ENCODE data around the gene ACTN4.

ACTN4 gene

DNA sequence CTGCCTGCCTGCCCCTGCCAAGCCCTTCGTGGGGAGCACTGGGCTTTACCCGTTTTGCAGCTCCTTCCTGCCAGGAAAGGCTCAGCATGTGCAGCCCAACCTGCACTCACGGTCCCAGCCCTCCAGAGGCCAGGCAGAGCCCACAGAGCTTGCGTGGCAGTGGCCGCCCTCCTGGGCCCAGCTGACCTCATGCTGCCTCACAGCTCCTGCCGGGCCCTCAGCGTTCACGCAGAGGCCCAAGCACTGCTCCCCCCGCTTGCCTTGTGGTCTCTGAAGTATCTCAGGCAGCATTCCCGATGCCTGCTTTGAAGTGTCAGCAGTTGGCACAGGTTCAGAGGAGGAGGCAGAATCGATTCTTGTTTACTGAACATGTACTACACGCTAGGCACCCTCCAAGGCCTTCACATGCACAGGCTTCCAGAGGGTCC lies 64.3 kb downstream of the ACTN4 start:
- TF ChIP-seq, protein P1, sequence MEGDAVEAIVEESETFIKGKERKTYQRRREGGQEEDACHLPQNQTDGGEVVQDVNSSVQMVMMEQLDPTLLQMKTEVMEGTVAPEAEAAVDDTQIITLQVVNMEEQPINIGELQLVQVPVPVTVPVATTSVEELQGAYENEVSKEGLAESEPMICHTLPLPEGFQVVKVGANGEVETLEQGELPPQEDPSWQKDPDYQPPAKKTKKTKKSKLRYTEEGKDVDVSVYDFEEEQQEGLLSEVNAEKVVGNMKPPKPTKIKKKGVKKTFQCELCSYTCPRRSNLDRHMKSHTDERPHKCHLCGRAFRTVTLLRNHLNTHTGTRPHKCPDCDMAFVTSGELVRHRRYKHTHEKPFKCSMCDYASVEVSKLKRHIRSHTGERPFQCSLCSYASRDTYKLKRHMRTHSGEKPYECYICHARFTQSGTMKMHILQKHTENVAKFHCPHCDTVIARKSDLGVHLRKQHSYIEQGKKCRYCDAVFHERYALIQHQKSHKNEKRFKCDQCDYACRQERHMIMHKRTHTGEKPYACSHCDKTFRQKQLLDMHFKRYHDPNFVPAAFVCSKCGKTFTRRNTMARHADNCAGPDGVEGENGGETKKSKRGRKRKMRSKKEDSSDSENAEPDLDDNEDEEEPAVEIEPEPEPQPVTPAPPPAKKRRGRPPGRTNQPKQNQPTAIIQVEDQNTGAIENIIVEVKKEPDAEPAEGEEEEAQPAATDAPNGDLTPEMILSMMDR (IDR thresholded peaks at IDR 0.05; ENCODE audit: low read length, missing control alignments): no peak
- DNase-seq (ENCODE audit: low read depth): peak; percentile 69
- H3K4me3 ChIP-seq (replicated peaks; ENCODE audit: low read depth, low read length): no peak overlapping the region

- no peak overlapping the region for H3K4me3 ChIP-seq (replicated peaks; ENCODE audit: low read depth, low read length)
- TF ChIP-seq, protein P1 (IDR thresholded peaks at IDR 0.05; ENCODE audit: low read length, missing control alignments): no peak
- no peak for DNase-seq (ENCODE audit: low read depth)
These were observed 64.8 kb downstream of the ACTN4 start for GRCh38 chr19:38712161-38712748.

DNA sequence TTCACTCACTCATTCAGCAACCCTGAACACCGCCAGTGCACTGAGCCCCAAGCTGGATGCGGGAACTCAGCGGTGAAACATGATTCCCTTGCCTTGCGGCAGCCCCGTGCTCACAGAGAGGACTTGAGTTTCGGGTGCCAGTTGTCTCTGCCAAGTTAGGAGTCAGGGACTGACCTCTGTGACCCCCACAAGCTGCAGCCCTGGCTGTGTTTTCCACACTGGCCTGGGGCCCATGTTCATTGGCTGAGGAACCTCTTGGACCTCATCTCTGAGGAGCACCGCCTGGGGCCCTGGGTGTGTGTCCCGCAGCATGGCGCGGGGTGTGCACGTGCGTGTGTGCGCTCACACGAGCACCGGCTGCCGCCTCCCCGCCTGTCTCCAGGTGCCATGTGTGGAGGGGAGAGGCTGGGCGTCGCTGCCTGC lies 65.8 kb downstream of the ACTN4 start:
- TF ChIP-seq, protein P1 (IDR thresholded peaks at IDR 0.05; ENCODE audit: low read length, missing control alignments): no peak
- DNase-seq (ENCODE audit: low read depth): no peak
- no peak overlapping the region for H3K4me3 ChIP-seq (replicated peaks; ENCODE audit: low read depth, low read length)

DNA sequence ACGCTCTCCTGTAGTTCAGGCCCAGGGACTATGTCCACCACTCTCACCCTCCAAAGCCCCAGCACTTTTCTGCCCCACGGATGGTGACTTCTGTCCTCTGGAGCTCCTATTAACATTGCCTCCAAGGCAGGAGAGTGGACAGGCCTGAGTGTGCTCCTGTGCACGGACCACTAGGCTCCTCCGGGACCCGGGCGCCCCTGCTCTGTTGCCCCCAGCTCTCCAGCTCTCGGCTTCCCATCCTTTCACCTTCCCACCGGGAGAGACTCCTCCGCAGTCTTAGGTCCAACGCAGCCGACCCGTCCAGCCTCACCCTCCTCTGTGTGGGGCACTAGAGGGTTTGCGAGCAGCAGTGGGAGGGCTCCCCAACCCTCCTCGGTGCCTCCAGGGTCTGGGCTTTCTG lies 66.4 kb downstream of the ACTN4 start:
- TF ChIP-seq, protein P1 (IDR thresholded peaks at IDR 0.05; ENCODE audit: low read length, missing control alignments): no peak
- no peak overlapping the region for H3K4me3 ChIP-seq (replicated peaks; ENCODE audit: low read depth, low read length)
- no peak for DNase-seq (ENCODE audit: low read depth)

- no peak for DNase-seq (ENCODE audit: low read depth)
- H3K4me3 ChIP-seq (replicated peaks; ENCODE audit: low read depth, low read length): no peak overlapping the region
- TF ChIP-seq, protein P1 (IDR thresholded peaks at IDR 0.05; ENCODE audit: low read length, missing control alignments): no peak
These were observed 66.9 kb downstream of the ACTN4 start for GRCh38 chr19:38714354-38714778.

DNA sequence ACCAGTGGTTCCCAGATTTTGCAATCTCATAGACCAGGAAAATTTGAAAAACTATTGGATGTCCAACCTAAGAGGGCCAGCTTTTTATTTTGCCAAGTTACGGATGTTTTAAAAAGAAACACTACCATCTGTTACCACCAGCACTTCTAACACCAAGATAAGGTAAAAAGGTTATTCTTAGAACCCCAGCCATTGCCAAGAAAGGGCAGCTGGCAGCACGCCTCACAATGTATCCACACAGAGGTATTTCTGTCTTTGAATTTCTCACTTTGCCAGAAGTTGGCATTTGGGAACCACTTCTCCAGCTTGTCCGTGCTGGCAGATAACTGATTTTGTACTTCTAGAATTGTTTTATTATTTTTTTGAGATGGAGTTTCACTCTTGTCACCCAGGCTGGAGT lies 68.1 kb downstream of the ACTN4 start:
- TF ChIP-seq, protein P1 (IDR thresholded peaks at IDR 0.05; ENCODE audit: low read length, missing control alignments): no peak
- H3K4me3 ChIP-seq (replicated peaks; ENCODE audit: low read depth, low read length): no peak overlapping the region
- no peak for DNase-seq (ENCODE audit: low read depth)

- DNase-seq (ENCODE audit: low read depth): no peak
- H3K4me3 ChIP-seq (replicated peaks; ENCODE audit: low read depth, low read length): no peak overlapping the region
- TF ChIP-seq, protein P1 (IDR thresholded peaks at IDR 0.05; ENCODE audit: low read length, missing control alignments): no peak
These were observed 69.6 kb downstream of the ACTN4 start for GRCh38 chr19:38717051-38717450.

Measured in fibroblast of pulmonary artery (primary cell).